Islet precursor cell (in vitro differentiated cells): Measurements from ENCODE around the gene PRRT4.
A peak's percentile ranks its signal among the peaks of the same experiment; 100 is the strongest.

ENCODE experiments used
- DNase-seq: peaks from one replicate; pipeline ENCODE4 v3.0.0-alpha.2; 2018

PRRT4 gene

GRCh38 chr7:128370491-128370890 lies 9.0 kb upstream of the PRRT4 start:
- DNase-seq, result no peak

GRCh38 chr7:128366986-128367385 lies 5.5 kb upstream of the PRRT4 start:
- DNase-seq, result no peak

GRCh38 chr7:128366300-128366699 lies 4.8 kb upstream of the PRRT4 start:
- DNase-seq, result no peak

GRCh38 chr7:128365432-128365831 lies 3.9 kb upstream of the PRRT4 start:
- DNase-seq, result no peak

- DNase-seq, result no peak
These were observed 2.8 kb upstream of the PRRT4 start for GRCh38 chr7:128364166-128364870.

- DNase-seq, result no peak
These were observed 1.8 kb upstream of the PRRT4 start for GRCh38 chr7:128363261-128363721.

- no peak for DNase-seq
These were observed 1.2 kb upstream of the PRRT4 start for GRCh38 chr7:128362670-128363069.

GRCh38 chr7:128360359-128360678 lies 1.2 kb downstream of the PRRT4 start:
- DNase-seq, result no peak

- no peak for DNase-seq
These were observed 1.6 kb downstream of the PRRT4 start for GRCh38 chr7:128359939-128360338.

GRCh38 chr7:128359336-128359735 lies 2.2 kb downstream of the PRRT4 start:
- no peak for DNase-seq

- peak; percentile 12 for DNase-seq
These were observed 3.3 kb downstream of the PRRT4 start for GRCh38 chr7:128358233-128358632.

GRCh38 chr7:128357217-128357613 lies 4.3 kb downstream of the PRRT4 start:
- peak; percentile 98 for DNase-seq

- DNase-seq, result peak; percentile 75
These were observed 4.8 kb downstream of the PRRT4 start for GRCh38 chr7:128356546-128357216.

GRCh38 chr7:128353610-128354009 lies 7.9 kb downstream of the PRRT4 start:
- DNase-seq, result peak; percentile 20

GRCh38 chr7:128353189-128353588 lies 8.3 kb downstream of the PRRT4 start:
- DNase-seq, result peak; percentile 18

GRCh38 chr7:128352636-128353035 lies 8.9 kb downstream of the PRRT4 start:
- no peak for DNase-seq

- peak; percentile 90 for DNase-seq
These were observed 9.3 kb downstream of the PRRT4 start for GRCh38 chr7:128352153-128352537.

- DNase-seq, result peak; percentile 50
These were observed 10.0 kb downstream of the PRRT4 start for GRCh38 chr7:128351296-128352152.

- no peak for DNase-seq
These were observed 10.7 kb downstream of the PRRT4 start for GRCh38 chr7:128350708-128351295.

- DNase-seq, result no peak
These were observed 12.0 kb downstream of the PRRT4 start for GRCh38 chr7:128349466-128349825.

- DNase-seq, result peak; percentile 80
These were observed 13.8 kb downstream of the PRRT4 start for GRCh38 chr7:128347647-128348097.

GRCh38 chr7:128344431-128344774 lies 17.1 kb downstream of the PRRT4 start:
- DNase-seq, result no peak
